Left lung (tissue), 10 donors: ENCODE measurements around the gene CELA3B. TPM values are rescaled to one million over a fixed set of nuclear protein-coding genes. Genes with fewer than 3 reads are reported as not detected.
A peak's percentile ranks its signal among the peaks of the same experiment; 100 is the strongest.

Experiments used
- ATAC-seq: fragments of 200-7000 bp; cut with Tn5 transposase; one replicate; pipeline ENCODE4 v1.9.1; 2020; ENCODE audit warnings: moderate library complexity
- DNase-seq, 4 donors: peaks; one replicate each; pipeline ENCODE4 v3.0.0-alpha.2; 2013 to 2020
- H3K27ac ChIP-seq, 2 donors: fragments of 200-600 bp; sonication (generic) in 1 of 2; one replicate each; pipeline versions ENCODE4 v1.5.0 to v1.8.0; 2020 to 2021
- H3K27me3 ChIP-seq, 2 donors: fragments of 200-600 bp; sonication (generic) in 1 of 2; one replicate each; pipeline versions ENCODE4 v1.5.0 to v1.8.0; 2020 to 2021
- H3K36me3 ChIP-seq, 2 donors: fragments of 200-600 bp; sonication (generic) in 1 of 2; one replicate each; pipeline versions ENCODE4 v1.5.0 to v1.8.0; 2020 to 2021
- H3K4me1 ChIP-seq, 2 donors: fragments of 200-600 bp; one replicate each; pipeline ENCODE4 v1.8.0; 2021
- H3K4me3 ChIP-seq, 2 donors: fragments of 200-600 bp; sonication (generic) in 1 of 2; one replicate each; pipeline versions ENCODE4 v1.5.0 to v1.8.0; 2020 to 2021; ENCODE audit warnings: mild to moderate bottlenecking in 1 of 2
- H3K9me3 ChIP-seq, 2 donors: fragments of 200-600 bp; sonication (generic) in 1 of 2; one replicate each; pipeline versions ENCODE4 v1.5.0 to v1.8.0; 2020 to 2021
- intact Hi-C, 2 donors: fragments of 100-400 bp; cut with DNase I; formaldehyde crosslinking; loops; one replicate each; pipeline versions ENCODE4 v1.11.2 to v1.14.2; 2022
- polyA plus RNA-seq, 6 donors: library from polyadenylated mRNA; unstranded; fragments of 120-200 nt; gene quantifications; one replicate each; pipeline ENCODE4 v1.2.1, GENCODE V29; 2013; ENCODE audit not compliant: insufficient read length in 6 of 6
- total RNA-seq, 2 donors: library from RNA; stranded (reverse); fragmentation: NEBNext Ultra II Directional; extraction: Animal tissue kit (Norgen Biotek cat#: 25700); gene quantifications; one replicate each; pipeline ENCODE4 v1.2.1, GENCODE V29; 2021
- TF ChIP-seq, protein P1 (sequence below), 2 donors: fragments of 200-600 bp; sonication (generic) in 1 of 2; IDR thresholded peaks; one replicate each; pipeline versions ENCODE4 v1.5.0 to v1.8.0; 2021; ENCODE audit warnings: antibody characterized with exemption in 2 of 2
- donor health status: DM: no; HTN: yes; CAD: no.
- donor health status: DM: no; HTN: no; CAD: no.

The CELA3B gene
- total and polyA plus RNA-seq, 8 donors, result 0.27 to 0.71 TPM; not detected in 6

GRCh38 chr1:21935891-21936365, 40.9 kb upstream of the CELA3B start:
- H3K4me1 ChIP-seq, result peaks cover 52 to 76% of the 10 kb centered on the region in 2 donors
- ATAC-seq, result peak; percentile 27

DNA sequence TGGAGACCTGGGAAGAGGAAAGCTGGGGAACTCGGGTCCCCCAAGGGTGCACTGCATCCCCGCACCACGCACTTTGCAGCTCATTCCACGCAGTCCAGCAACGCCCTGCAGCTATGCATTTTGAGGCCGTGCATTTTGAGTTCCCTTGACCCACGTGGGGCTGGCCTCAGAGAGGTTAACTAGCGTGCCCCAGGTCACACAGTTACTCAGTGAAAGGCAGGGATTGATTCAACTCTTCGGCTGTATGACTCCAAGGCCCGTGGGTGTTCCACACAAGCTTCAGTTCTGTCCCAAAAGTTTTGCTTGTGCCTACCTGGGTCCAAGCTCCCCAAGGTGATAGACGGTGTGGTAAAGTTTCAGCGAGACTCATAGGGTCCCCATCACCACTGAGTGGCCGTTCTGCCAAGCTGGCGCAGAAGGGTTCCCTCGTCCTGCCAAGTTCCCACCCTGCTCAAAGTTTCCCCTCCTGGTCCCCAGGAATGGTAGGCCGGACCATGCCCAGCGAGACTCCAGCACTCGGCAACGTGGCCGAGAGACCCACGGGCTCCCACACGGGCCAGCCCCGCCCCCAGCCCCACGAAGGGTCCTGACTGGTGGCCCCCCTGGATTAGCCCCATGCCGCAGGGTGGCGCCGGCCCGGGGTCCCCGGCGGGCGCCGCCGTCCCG, 40.3 kb upstream of the CELA3B start:
- peaks cover 0 to 9% of the 10 kb centered on the region in 2 donors for H3K27me3 ChIP-seq
- no peaks in the 10 kb centered on the region for H3K9me3 ChIP-seq
- peaks cover 47 to 72% of the 10 kb centered on the region in 2 donors for H3K4me1 ChIP-seq
- DNase-seq, result no peak
- no peak for ATAC-seq
- H3K4me3 ChIP-seq, result peak overlapping the region; percentile 58 to 89
- TF ChIP-seq, protein P1, sequence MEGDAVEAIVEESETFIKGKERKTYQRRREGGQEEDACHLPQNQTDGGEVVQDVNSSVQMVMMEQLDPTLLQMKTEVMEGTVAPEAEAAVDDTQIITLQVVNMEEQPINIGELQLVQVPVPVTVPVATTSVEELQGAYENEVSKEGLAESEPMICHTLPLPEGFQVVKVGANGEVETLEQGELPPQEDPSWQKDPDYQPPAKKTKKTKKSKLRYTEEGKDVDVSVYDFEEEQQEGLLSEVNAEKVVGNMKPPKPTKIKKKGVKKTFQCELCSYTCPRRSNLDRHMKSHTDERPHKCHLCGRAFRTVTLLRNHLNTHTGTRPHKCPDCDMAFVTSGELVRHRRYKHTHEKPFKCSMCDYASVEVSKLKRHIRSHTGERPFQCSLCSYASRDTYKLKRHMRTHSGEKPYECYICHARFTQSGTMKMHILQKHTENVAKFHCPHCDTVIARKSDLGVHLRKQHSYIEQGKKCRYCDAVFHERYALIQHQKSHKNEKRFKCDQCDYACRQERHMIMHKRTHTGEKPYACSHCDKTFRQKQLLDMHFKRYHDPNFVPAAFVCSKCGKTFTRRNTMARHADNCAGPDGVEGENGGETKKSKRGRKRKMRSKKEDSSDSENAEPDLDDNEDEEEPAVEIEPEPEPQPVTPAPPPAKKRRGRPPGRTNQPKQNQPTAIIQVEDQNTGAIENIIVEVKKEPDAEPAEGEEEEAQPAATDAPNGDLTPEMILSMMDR (IDR thresholded peaks at IDR 0.05), result no peak
- intact Hi-C loops, result no loop called here
- H3K27ac ChIP-seq, result peak overlapping the region; percentile 69 to 87
- no peaks in the 10 kb centered on the region for H3K36me3 ChIP-seq

More at GRCh38 chr1:21935891-21936365, 40.9 kb upstream of the CELA3B start:
- H3K36me3 ChIP-seq, result no peaks in the 10 kb centered on the region
- TF ChIP-seq, protein P1 (IDR thresholded peaks at IDR 0.05), result no peak
- H3K4me3 ChIP-seq, result peak overlapping the region; percentile 58 to 89
- intact Hi-C loops, result no loop called here
- peak overlapping the region; percentile 69 to 87 for H3K27ac ChIP-seq
- peak in 1 of 4 donors; percentile 66 for DNase-seq
- no peaks in the 10 kb centered on the region for H3K9me3 ChIP-seq
- peaks cover 0 to 9% of the 10 kb centered on the region in 2 donors for H3K27me3 ChIP-seq

DNA sequence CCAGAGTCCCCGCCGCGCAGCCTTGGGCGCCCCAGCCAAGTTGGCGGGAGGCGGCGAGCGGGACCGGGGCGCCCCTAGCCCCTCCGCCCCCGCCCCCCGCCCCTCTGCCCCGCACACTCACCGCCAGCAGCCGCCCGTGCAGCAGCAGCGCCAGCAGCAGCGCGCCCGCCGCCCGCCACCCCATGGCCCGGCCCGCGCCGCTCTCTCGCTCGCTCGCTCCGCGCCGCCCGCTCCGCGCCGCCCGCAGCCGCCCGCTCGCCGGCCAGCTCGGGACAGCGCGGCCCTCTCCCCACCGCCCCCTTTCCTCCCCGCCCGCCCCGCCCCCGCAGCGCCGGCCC, 39.8 kb upstream of the CELA3B start, which contains the start of gene HSPG2:
Gene HSPG2 (minus strand): TSS at position 277 of the 338 bp plus-strand sequence. CDS start 93 bp downstream, at position 184.
- no peak for ATAC-seq

GRCh38 chr1:21937372-21938121, 39.3 kb upstream of the CELA3B start:
- TF ChIP-seq, protein P1 (IDR thresholded peaks at IDR 0.05), result no peak
- intact Hi-C loops, result no loop called here
- Histone ChIP-seq H3K27me3 (peaks cover 0 to 9% of the 10 kb centered on the region in 2 donors), H3K27ac (peak overlapping the region; percentile 45 to 67), H3K9me3 (no peaks in the 10 kb centered on the region), H3K36me3 (no peaks in the 10 kb centered on the region), H3K4me1 (peaks cover 37 to 61% of the 10 kb centered on the region in 2 donors), H3K4me3 (peak overlapping the region; percentile 38 to 45)
- ATAC-seq (peak; percentile 79), DNase-seq (peak; percentile 83 to 95 (median 88))

More for the DNA sequence above, 39.8 kb upstream of the CELA3B start, which contains the start of gene HSPG2:
- Histone ChIP-seq H3K27ac (peak within 1 kb of the TSS; percentile 69 to 87), H3K4me1 (peaks cover 42 to 67% of the 10 kb centered on the region in 2 donors), H3K9me3 (no peaks in the 10 kb centered on the region), H3K36me3 (no peaks in the 10 kb centered on the region), H3K27me3 (peaks cover 0 to 9% of the 10 kb centered on the region in 2 donors), H3K4me3 (peak within 1 kb of the TSS; percentile 58 to 89)
- no peak for DNase-seq
- TF ChIP-seq, protein P1 (IDR thresholded peaks at IDR 0.05), result no peak
- intact Hi-C loops, result no loop called here
